GM19455 (cell line): ENCODE results near the gene WDR27.
"Not testable (repeated sequence)": the region's sequence is repeated elsewhere in the genome, so short reads cannot be mapped to it uniquely, and the experiment has no call there.

ENCODE experiments used
- ATAC-seq: cut with Tn5 transposase; IDR thresholded peaks from one replicate; pipeline ENCODE4 v1.9.1; 2021; ENCODE audit not compliant: unreplicated experiment

Gene WDR27

DNA sequence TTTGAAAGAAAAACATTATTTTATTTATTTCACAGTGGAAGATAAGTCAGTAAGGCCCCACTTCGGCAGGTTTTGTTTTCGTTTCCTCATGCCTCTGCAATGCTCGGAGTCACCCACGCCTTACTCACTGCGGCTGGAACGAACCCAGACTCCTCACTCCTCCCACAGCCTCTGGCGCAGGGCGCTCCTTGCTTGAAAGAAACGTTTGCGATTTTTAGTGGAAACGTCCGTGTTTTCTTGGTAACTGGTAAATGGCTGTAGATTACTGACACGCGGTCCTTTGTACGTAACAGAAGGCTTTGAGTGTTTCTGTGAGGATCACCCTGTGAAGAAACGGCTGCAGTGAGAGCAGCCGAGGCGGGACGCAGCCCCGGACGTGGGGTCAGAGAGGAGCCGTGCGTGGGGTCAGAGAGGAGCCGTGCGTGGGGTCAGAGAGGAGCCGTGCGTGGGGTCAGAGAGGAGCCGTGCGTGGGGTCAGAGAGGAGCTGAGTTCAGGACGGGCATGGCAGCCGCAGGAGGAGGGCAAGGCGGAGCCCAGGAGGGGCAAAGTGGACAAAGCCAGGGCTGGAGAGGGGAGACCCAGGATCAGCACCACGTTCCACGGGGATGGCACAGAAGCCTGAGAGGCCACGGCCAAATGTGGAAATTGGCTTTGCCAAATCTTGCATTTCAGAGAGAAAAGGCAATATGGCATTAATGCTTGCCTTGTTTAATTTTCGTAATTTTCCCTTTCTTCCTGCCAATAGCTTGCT lies 249.5 kb downstream of the WDR27 start:
- ATAC-seq: no peak

DNA sequence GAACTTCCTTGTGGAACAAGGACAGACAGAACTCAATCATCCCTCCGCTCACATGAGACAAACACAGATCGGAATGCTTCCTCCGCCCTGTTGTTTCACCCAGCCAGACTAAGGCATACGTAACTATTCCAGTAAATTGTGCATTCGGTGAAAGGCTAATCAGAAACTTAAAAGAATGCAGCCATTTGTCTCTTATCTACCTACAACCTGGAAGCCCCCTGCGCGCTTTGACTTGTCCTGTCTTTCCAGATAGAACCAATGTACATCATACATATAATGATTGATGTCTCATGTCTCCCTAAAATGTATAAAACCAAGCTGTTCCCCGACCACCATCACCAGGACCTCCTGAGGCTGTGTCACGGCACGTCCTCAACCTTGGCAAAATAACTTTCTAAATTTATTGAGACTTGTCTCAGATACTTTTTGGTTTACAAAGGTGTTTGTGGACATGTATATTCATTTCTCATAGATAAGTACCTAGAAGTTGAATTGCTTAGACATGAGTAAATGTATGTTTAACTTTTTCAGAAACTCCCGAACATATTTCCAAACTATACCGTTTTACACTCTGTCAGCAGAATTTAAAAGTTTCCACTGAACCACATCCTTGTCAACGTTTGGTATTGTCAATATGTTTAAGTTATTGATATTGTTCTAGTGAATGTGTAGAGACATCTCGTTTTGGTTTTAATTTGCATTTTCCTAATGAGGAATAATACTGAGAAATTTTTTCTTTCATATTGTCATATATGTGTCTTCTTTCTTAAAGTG lies 250.6 kb downstream of the WDR27 start:
- ATAC-seq: no peak

DNA sequence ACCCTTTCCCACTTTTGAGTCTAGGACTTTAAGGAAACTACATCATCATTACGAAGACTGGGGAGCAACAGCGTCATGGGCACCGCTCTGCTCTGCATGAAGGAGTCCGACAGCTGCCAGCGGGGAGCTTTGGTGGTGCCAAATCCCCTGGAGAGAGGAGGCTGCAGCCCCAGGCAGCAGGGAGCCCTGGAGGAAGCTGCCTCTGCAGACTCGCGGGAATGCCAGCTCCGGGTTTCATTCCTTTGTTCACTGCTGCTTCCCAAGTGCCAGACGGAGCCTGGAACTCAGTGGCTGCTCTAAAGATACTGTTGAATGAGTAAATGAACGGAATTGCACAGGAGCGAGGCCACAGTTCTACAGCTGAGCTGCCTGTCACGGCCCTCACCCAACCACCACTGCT lies 251.7 kb downstream of the WDR27 start:
- ATAC-seq: no peak

GRCh38 chr6:169449221-169449620 lies 252.6 kb downstream of the WDR27 start:
- ATAC-seq: no peak

DNA sequence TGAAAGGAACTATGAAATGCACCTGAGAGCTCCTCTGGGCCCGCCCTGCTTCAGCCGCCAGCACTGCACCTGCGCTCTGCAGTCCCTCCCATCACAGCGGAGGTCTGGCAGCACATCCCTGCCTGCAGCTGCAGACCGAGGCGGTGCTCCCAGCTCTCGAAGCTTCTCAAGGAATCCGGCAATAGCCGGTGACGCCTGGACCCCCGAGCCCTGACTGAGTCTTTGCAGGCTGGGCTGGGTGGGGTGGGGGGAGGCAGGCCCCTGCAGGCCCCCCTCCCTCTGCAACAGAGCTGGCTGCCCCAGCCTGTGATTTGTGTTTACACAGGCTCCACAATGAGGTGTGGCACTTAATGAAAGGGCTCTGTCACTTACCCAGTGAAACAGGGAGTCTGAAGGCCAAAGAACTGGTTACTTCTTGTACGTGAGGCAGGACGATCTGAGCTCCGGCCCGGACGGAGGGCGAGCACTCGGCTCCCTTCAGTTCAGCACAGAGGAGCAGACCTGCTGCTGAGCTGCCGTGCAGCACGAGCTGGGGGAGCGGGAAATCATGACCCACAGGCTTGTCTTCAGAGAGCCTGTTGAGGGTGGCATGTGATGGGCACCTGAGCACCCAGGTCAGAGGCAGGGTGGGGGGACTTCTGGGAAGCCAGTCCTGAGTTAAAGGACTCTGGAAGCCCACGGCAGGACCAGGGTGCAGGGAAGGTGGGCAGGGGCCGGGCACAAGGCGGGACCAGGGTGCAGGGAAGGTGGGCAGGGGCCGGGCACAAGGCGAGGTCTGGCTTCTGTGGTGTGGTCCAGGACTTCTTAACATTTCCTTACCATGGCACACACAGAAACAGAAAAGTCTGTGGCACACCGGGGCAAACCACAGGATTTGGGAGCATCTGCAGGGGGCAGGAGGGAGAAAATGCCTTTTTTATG lies 255.9 kb downstream of the WDR27 start:
- ATAC-seq: no peak

DNA sequence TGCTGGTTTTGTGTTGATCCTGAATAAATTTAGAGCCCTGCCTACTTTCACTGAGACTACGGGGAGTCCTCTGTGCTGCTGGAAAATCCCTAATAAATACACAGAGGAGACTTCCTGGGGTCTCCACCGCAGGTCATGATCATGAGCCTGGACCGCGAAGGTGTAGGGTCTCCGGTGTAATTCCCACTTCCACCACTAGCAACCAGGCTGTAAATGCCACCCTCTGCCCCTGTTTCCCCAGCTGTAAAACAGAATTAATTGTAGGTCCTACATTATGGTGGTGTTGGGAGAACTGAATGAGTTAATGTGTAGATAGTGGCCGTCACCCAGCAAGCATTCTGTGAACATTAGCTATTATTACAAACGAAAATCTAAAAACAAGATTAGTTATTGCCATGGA lies 256.6 kb downstream of the WDR27 start:
- ATAC-seq: no peak

DNA sequence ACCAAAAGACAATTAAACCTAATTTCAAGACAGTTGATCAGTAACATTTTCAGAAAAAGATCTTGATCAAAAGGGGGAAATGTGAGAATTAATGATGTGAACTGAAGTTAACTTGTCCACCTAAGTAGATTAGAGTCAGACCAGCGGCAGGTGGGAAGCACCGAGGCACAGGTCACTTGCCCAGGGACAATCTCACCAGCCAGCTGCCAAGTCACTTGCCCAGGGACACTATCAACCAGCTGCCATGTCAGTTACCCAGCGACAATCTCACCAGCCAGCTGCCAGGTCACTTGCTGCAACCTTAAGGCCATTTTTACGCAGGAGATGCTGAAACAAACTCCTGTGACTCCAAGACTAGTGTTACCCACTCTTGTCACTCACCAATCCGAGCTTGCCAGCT lies 260.5 kb downstream of the WDR27 start:
- ATAC-seq: no peak

DNA sequence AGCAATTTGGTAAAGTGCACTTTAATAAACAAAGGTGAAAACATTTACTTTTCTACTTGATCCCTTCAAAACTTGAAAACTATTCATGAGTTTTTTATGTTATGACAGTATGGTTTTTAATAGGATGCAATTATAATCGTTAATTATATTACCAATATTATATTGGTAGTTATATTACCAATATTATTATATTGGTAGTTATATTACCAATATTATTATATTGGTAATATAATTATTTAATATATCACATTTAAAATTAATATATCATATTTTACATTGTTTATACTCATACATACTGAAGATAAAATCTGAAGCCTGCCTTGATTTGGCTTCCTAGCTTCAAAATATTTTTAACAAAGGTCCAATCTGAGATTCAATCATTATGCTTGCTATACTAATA lies 262.1 kb downstream of the WDR27 start:
- no peak for ATAC-seq

- not testable (repeated sequence) for ATAC-seq
Observed at GRCh38 chr6:169434554-169434953, 267.3 kb downstream of the WDR27 start.

DNA sequence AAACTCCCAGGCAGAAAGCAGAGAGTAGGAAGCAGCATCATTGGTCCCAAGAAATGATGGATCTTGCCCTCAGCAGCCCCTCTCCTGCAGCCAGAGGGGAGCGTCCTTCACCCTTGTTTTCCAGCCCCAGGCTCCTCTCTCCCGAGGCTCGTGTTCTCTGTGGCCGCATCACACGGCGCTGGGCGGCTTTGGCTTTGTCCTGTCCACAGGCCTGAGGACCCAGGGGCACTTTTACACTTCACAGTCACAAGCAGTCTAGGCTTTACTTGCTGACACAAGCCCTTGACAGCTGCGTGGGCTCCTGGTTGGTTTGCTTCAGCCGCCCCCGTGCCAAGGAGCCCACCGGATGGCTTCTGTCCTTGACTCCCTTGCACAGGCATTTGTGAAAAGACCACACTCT lies 272.8 kb downstream of the WDR27 start:
- ATAC-seq: no peak

- no peak for ATAC-seq
Observed at GRCh38 chr6:169428532-169428931, 273.3 kb downstream of the WDR27 start.

DNA sequence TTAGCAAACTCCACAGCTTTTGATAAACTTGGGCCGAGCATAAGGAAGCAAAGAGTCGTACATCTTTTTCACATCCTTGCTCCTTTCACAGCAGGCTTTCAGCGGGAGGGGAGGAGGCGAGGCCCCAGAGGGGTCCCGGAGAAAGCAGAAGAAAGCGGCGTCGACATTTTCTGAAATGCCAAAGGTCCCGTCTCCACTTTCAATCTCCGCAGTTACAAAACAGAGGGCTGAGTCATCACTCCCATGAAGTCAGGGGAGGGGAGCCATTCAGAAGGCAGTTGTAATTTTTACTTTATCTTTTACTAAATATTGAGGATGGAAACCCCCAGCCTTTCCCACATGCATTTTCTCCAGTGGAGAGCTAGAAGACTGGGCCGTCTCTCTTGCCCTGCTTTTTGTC lies 274.0 kb downstream of the WDR27 start:
- no peak for ATAC-seq

DNA sequence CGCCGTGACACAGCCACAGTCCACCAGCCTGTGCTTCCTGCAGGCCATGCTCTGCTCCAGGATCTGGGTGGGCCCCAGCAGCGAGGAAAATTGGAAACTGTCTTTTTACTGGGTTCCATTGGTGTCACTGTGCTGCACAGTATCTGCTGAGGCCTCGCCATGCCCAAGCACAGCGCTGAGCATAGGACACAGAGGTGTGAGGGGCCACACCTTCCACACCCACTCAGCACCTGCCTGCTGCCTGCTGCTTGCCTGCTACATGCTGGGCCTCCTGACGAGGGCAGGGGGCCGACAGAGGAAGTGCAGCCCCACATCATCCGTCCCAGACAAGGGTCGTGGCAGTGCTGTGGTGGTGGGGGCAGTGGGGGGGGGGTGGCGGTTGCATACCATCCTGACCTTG lies 275.2 kb downstream of the WDR27 start:
- no peak for ATAC-seq

DNA sequence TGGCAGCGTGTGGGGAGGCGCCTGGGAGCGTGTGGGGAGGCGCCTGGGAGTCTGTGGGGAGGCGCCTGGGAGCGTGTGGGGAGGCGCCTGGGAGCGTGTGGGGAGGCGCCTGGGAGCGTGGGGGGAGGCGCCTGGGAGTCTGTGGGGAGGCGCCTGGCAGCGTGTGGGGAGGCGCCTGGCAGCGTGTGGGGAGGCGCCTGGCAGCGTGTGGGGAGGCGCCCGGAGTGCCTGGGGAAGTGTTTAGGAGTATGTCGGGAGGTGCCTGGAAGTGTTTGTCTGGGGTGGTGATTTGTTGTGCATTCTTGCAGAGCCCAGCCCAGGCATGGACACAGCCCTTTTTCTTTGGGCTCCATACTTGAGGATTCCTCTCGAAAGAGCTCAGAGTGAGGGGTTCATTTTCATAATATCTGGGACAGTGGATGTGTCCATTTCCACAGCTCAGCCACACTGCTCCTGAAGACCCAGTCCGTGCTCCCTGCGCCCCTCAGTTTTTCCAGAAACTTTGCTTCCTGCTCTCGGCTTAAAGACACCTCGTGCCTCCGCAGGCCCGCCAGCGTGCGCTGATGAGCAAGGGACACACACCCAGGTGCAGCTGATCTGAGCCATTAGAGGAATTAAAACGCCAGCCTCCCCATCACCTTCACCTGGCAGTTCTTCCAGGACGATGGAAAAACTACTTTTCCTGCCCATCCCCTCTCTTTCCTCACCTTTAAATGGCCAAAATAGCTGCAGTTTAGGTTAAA lies 276.0 kb downstream of the WDR27 start:
- no peak for ATAC-seq

GRCh38 chr6:169424821-169425240 lies 277.0 kb downstream of the WDR27 start:
- ATAC-seq: no peak

- ATAC-seq: no peak
Observed at GRCh38 chr6:169424149-169424804, 277.6 kb downstream of the WDR27 start.

DNA sequence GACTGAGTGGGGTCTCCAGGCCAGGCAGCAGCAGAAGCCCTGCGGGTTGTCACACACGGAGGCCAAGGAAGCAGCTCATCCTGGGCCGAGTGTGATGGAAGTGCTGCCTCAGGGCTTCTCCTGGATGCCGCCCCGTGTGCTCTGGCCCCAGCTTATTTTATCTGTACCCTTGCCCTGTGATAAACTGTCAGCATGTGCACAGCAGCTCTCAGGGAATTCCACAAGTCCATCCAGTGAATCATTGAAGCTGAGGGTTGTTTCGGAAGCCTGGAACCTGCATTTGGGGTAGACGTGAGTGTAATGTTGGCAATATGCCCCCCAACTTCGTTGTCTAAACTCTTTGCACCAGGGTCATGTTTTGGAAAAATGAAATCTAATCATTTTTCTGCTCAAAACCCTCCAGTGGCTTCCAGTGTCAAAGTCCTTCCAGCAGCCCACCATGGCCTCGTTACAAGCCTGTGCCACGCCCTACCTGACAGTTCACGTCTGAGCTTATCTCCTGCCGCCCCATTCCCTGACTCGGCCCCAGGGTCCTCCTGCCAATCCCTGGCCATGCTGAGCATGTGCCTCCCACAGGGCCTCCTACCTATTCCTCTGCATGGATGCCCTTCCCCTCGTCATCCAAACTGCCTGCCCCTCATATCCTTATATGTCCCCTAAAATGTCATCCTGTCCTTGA lies 280.1 kb downstream of the WDR27 start:
- no peak for ATAC-seq

GRCh38 chr6:169420912-169421543 lies 280.8 kb downstream of the WDR27 start:
- ATAC-seq: no peak

- ATAC-seq: no peak
Observed at GRCh38 chr6:169417101-169417500, 284.7 kb downstream of the WDR27 start.
